Left cardiac atrium (tissue), 4 donors: Measurements from ENCODE around the gene JMJD8. TPM values are rescaled to one million over a fixed set of nuclear protein-coding genes. Genes with fewer than 3 reads are reported as not detected.

Experiments used
- ATAC-seq, 2 donors: fragments of 200-7000 bp; cut with Tn5 transposase; one replicate each; pipeline ENCODE4 v1.9.1; 2020; ENCODE audit warnings: mild to moderate bottlenecking in 2 of 2, moderate library complexity in 2 of 2
- DNase-seq: peaks from one replicate; pipeline ENCODE4 v3.0.0-alpha.2; 2020
- intact Hi-C, 2 donors: fragments of 100-400 bp; cut with DNase I; formaldehyde crosslinking; loops; one replicate each; pipeline versions ENCODE4 v1.14.1 to v1.15.1; 2022 to 2023
- total RNA-seq, 2 donors: library from RNA; stranded (reverse); fragmentation: NEBNext Ultra II Directional; extraction: Animal tissue kit (Norgen Biotek cat#: 25700); gene quantifications; one replicate each; pipeline ENCODE4 v1.2.1, GENCODE V29; 2021
- donor health status: DM: no; HTN: yes; CAD: no.
- donor health status: DM: no; HTN: yes; CAD: no; lungs with severe emphysema.
- donor health status: DM: yes; HTN: yes; CAD: no.
- donor health status: Dilated cardiomyopathy.

Gene JMJD8
- total RNA-seq, 2 donors from 2014 or later, result 45.5 to 48.9 TPM

DNA sequence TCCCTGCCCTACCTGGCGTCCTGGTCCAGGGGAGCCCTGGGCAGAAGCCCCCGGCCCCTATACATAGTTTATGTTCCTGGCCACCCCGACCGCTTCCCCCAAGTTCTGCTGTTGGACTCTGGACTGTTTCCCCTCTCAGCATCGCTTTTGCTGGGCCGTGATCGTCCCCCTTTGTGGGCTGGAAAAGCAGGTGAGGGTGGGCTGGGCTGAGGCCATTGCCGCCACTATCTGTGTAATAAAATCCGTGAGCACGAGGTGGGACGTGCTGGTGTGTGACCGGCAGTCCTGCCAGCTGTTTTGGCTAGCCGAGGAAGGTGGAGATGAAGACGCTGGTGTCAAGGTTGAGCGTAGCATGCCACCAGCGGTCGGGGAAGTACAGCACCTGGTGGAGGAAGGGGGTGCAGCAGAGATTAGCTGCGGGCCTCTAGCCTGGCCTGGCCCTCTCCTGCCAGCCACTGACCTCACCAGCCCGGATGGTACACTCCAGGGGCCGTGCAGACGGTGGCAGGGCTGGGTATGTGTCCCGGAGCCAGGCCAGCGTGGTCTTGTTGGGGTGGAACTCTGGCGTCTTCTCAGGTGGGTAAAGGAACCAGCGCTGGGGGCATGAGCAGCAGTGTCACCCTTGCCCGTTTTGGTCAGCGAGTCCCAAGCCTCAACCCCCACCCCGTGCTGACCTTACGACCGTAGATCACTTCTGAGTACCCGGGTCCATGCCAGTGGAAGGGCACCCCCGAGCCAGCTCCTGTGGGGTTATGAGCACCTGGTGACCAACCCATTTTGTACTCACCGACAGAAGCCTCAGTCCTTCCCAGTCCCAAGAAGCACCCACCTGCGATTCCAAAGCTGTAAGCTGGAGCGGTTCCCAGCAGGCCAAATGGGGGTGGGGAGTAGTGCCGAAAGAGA, 1.4 kb downstream of the JMJD8 start:
- ATAC-seq, result no peak
- intact Hi-C loops, result no loop called here

DNA sequence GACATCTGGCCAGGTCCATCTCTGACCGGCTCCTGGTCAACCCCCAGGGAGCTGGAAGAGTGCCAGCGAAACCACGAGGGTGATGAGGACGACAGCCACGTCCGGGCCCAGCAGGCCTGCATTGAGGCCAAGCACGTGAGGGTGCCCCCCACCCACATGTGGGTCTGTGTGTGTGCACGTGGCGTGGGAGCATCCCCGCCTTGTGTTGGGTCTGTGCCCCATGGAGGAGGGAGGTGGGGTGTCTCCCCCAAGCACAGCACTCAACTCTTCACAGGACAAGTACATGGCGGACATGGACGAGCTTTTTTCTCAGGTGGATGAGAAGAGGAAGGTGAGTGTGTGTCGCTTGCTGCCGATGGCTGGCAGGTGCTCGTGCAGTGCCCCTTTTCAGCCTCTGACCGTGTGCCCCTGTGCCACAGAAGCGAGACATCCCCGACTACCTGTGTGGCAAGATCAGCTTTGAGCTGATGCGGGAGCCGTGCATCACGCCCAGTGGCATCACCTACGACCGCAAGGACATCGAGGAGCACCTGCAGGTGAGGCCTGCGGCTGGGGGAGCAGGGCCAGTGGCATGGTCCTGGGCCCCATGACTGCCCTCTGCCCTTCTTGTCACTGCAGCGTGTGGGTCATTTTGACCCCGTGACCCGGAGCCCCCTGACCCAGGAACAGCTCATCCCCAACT, 2.2 kb downstream of the JMJD8 start:
- DNase-seq, result no peak
- no peak for ATAC-seq
- intact Hi-C loops, result no loop called here

More for the DNA sequence above, 1.4 kb downstream of the JMJD8 start:
- DNase-seq, result no peak

DNA sequence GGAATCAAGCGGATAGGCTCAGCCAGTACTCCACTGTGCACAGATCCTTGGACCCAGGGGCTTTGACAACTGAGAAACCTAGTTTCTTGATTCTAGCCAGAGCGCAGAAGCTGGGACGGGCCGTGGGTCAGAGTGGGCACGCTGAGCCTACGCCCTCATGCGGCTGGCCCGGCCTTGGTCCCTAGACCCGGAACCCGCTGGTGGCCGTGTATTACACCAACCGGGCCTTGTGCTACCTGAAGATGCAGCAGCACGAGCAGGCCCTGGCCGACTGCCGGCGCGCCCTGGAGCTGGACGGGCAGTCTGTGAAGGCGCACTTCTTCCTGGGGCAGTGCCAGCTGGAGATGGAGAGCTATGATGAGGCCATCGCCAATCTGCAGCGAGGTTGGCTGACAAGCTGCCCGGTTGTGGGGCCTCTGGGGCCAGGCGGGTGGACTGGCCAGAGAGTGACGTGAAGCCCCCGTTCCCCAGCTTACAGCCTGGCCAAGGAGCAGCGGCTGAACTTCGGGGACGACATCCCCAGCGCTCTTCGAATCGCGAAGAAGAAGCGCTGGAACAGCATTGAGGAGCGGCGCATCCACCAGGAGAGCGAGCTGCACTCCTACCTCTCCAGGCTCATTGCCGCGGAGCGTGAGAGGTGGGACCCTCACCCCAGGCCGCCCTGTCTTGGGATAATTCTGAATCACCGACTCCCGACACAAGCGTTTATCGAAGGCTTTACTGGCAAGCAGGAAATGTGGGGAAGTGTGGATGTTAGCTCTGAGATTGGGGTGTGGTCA, 3.0 kb downstream of the JMJD8 start:
- ATAC-seq, result no peak
- intact Hi-C loops, result no loop called here
- no peak for DNase-seq

DNA sequence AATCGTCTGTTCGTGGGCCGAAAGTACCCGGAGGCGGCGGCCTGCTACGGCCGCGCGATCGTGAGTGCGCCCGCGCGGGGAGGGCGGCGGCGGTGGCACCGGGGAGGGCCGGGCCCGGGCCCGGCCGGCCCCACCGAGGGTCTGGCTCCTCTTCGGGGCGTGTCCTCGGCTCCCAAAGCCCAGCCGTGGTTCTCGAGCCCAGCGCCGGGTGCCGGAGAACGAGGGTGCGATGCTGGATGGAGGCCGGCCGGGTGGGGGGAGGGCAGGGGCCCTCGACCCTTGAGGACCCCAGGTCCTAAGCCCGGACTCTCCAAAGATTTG, 3.5 kb downstream of the JMJD8 start:
- intact Hi-C loops, result no loop called here
- no peak for ATAC-seq
- DNase-seq, result no peak

GRCh38 chr16:679814-680624, 4.1 kb downstream of the JMJD8 start, which contains the start of gene STUB1:
Gene STUB1, plus strand, starts transcription at chr16:680410. Its CDS starts 116 bp downstream, at chr16:680526.
- DNase-seq, result peak; percentile 90
- intact Hi-C loops, result no loop called here
- peak; percentile 73 to 75 for ATAC-seq

- peak; percentile 87 for DNase-seq
- intact Hi-C loops, result no loop called here
Observed at GRCh38 chr16:678858-679813, 5.0 kb downstream of the JMJD8 start.

DNA sequence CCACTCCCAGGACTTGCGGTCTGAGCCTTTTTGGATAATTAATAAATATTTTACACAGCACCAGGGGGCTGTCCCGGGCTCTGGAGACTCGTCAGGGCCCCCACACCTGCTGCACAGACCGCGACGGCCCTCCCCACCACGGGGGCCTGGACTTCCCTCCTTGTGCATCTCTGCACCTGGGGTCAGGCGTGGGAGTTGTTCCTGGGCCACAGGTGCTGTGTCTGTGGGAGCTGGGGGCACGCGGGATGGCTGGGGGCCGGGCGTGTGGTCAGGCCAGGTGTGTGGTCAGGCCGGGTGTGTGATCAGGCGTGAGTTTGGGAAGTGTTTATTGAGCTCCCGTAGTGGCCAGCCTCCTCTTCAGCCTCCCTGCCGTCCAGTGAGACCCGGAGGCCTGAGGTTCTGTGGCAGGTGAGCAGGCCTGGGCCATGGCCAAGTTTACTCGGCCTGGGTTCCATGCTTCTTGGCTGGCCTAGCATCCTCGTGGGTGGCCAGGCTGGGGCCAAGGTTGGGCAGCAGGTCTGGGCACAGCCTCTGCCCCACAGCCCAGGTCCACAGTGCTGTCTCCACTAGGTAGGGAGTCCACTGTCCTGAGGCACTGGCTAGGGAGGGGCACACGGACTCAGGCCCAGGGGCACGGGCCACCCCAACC, 5.8 kb downstream of the JMJD8 start:
- no peak for ATAC-seq
- no peak for DNase-seq
- intact Hi-C loops, result no loop called here

More at GRCh38 chr16:678858-679813, 5.0 kb downstream of the JMJD8 start:
- peak; percentile 40 to 43 for ATAC-seq

DNA sequence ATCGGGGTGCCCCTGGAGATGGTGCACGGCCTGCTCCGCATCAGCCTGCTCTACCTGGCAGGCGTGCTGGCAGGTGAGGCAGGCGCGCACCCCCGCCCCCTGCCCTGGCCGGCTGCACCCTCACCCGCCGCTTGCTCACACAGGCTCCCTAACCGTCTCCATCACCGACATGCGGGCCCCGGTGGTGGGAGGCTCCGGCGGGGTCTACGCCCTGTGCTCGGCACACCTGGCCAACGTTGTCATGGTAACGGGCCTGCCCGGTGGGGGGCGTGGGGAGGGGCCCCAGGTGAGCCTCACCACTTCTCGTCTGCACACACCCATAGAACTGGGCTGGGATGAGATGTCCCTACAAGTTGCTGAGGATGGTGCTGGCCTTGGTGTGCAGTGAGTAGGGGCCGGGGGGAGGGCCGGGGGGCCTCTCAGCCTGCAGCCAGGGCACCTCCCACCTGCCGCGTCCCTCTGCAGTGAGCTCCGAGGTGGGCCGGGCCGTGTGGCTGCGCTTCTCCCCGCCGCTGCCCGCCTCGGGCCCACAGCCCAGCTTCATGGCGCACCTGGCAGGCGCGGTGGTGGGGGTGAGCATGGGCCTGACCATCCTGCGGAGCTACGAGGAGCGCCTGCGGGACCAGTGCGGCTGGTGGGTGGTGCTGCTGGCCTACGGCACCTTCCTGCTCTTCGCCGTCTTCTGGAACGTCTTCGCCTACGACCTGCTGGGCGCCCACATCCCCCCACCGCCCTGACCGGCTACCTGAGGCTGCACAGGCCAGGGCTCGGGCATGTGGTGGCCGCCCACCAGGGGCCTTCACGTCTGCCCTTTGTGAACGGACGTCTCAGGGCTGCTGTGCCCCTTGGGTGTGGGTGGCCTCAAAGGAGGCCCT, 6.6 kb downstream of the JMJD8 start:
- intact Hi-C loops, result no loop called here
- DNase-seq (no peak), ATAC-seq (no peak)

- DNase-seq (no peak), ATAC-seq (no peak)
- intact Hi-C loops, result no loop called here
Observed at GRCh38 chr16:676913-677312, 7.2 kb downstream of the JMJD8 start.

DNA sequence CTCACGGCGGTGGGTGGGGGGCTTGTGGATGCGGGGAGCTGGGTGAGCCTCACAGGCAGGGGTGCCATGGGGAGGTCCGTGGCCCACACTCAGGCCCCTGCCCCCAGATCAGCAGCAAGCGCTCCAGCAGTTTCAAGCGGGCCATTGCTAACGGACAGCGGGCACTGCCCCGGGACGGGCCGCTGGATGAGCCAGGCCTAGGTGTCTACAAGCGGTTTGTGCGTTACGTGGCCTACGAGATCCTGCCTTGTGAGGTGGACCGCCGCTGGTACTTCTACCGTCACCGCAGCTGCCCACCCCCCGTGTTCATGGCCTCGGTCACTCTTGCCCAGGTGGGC, 7.6 kb downstream of the JMJD8 start:
- ATAC-seq (no peak), DNase-seq (no peak)
- intact Hi-C loops, result no loop called here

DNA sequence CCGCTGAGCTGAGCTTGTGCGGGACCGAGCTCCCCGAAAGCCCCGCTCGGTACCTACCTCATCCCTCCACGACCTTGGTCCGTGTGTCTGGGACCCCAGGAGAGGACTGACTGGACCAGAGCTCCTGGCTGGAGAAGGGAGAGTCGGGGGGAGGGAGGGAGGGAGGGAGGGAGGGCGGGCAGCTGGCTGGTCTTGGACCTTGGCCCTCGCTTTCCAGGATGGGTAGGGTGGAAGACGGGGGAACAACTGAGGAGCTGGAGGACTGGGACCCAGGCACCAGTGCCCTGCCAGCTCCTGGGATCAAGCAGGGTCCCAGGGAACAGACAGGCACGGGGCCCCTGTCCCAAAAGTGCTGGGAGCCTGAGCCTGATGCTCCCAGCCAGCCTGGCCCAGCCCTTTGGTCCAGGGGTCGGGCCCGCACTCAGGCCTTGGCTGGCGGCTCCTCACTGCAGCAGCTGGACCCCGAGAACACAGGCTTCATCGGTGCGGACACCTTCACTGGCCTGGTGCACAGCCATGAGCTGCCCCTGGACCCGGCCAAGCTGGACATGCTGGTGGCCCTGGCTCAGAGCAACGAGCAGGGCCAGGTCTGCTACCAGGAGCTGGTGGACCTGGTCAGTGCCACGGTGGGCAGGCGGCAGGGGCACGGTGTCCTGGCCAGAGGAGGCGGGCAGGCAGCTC, 8.1 kb downstream of the JMJD8 start:
- intact Hi-C loops, result no loop called here
- DNase-seq (no peak), ATAC-seq (no peak)

DNA sequence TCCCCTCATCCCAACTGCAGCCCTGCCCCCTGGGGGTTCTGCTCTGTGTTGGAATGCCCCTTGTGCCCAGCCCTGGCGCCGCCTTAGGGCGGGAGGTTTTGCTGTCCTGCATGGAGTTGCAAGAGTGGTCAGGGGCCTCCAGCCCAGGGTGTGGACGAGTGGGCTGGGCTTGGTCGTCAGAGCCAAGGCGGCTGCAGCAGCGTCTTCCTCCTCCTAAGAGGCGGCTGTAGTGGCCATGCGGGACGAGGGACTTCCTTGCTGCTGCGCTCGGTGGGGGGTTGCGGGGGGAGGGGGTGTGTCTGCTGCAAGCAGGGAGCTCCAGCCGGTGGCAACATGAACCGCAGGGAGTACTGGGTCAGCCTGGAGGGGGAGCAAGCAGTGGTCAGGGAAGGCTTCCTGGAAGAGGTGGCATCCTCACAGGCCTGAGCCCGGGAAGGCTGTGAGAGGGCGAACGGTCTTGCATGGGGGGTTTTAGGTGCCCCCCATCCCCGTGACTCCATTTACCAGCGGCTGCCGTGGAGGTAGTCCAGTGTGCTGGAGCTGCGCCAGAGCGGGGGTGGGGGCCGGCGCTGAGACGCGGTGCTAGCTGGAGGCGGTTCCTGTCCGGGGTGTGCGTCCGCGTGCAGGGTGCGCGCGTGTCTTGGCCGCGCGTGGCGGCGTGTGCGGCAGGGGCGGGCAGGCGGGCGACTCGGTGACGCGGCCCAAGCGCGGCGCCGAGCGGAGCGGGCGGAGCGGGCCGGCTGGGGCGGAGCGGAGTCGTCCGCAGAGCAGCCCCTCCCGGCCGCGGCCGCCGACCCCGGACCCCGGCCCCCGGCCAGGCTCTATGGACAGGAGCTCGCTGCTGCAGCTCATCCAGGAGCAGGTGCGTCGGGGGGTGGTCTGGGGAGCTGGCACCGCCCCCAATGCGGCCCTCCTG, 8.9 kb downstream of the JMJD8 start, which contains the start of gene RHBDL1:
TSS of gene RHBDL1 (plus strand) at position 704 of the 916 bp plus-strand sequence. CDS start at position 824, 120 bp downstream.
- peak in 1 of 2 donors; percentile 7 for ATAC-seq
- no peak for DNase-seq
- intact Hi-C loops, result no loop called here

GRCh38 chr16:674214-674881, 9.8 kb downstream of the JMJD8 start:
- no peak for DNase-seq
- intact Hi-C loops, result no loop called here
- no peak for ATAC-seq

GRCh38 chr16:673399-673991, 10.6 kb downstream of the JMJD8 start:
- intact Hi-C loops, result no loop called here
- no peak for ATAC-seq
- no peak for DNase-seq
